NCI-H2029 treated with DMSO at 0.1 percent for 48 hours (cell line): ENCODE results near the gene KLHL25.
"Not testable (repeated sequence)": the region's sequence is repeated elsewhere in the genome, so short reads cannot be mapped to it uniquely, and the experiment has no call there.

Source experiments
- DNase-seq: peaks from one replicate; lab custom pipeline; 2025; lab: John Stamatoyannopoulos, UW

KLHL25 gene, protein sequence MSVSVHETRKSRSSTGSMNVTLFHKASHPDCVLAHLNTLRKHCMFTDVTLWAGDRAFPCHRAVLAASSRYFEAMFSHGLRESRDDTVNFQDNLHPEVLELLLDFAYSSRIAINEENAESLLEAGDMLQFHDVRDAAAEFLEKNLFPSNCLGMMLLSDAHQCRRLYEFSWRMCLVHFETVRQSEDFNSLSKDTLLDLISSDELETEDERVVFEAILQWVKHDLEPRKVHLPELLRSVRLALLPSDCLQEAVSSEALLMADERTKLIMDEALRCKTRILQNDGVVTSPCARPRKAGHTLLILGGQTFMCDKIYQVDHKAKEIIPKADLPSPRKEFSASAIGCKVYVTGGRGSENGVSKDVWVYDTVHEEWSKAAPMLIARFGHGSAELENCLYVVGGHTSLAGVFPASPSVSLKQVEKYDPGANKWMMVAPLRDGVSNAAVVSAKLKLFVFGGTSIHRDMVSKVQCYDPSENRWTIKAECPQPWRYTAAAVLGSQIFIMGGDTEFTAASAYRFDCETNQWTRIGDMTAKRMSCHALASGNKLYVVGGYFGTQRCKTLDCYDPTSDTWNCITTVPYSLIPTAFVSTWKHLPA

DNA sequence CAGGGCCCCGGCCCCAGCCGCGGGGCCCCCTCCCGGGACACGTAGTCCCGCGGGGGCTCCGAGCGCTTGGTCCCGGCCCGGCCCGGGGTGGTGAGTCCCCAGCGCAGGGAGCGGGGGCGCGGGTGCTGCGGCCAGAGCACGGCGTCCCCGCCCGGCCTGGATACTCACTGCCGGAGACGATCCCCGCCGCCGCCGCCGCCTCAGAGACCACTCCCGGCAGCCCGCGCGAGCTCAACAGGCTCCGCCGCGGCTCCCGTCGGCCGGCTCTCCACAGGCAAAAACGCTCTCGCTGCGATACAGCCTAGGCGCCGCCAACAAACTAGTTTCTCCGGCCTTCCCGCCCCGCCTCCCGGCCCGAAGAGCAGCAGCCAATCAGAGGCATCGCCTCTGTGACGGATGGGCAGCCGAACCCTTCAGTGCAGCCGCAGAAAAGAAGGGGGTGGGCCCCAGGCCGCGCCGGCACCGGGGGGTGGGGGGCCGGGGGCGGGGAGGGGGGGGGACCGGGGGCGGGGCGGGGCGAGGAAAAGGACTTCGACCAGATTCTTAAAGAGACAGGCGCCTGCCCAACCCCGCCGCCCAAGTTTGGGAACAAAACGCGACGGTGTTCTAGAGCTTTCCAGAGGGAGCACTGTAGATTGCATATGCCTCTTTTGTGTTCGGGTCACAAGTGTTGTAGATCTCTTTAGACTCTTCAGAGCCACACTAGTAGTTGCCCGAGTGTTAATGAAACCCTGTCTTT, at the start of gene KLHL25:
Gene KLHL25 (minus strand): TSS at position 328 of the 739 bp plus-strand sequence. CDS start 25,115 bp downstream, outside the sequence.
- DNase-seq = peak; percentile 67

DNA sequence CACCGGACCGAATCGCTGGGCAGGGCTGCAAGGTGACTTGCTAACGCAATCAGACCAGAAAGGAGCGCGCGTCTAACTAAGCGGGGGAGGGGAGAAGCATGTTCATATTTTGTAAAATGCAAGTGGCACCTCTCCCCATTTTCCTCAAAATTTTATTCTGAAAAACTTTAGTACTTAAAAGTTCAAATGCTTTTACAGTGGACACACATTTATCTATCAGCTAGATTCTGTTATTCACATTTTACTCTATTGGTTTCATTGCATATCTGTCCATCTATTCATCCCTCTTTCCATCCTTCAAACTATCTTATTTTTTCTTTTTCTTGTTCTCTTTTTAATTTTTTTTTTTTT, 46.1 kb upstream of the KLHL25 start:
- no peak for DNase-seq

- DNase-seq = peak; percentile 3
Measured at GRCh38 chr15:85840079-85840801, 45.5 kb upstream of the KLHL25 start.

GRCh38 chr15:85839643-85840042, 44.9 kb upstream of the KLHL25 start:
- DNase-seq = no peak

DNA sequence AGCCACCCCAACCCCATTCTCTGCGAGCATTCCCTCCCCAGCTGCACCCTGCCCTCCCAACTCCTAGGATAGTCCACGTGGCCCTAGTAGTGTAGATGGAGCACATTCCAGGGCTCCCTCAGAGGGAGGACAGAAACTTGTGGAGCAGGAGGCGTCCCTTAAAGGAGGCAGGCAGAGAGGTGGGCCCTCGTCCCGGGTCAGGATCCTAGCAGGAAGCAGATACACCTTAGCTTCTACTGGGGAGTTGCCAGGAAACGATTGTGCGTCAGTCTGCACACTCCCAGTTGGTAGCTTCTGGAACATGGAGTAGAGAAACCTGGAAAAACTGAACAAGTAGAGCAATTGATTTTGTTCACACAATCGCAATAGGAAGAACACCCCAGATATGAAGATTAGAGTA, 43.9 kb upstream of the KLHL25 start:
- no peak for DNase-seq

GRCh38 chr15:85837881-85838280, 43.2 kb upstream of the KLHL25 start:
- DNase-seq = no peak

- DNase-seq = no peak
Measured at GRCh38 chr15:85837011-85837433, 42.3 kb upstream of the KLHL25 start.

DNA sequence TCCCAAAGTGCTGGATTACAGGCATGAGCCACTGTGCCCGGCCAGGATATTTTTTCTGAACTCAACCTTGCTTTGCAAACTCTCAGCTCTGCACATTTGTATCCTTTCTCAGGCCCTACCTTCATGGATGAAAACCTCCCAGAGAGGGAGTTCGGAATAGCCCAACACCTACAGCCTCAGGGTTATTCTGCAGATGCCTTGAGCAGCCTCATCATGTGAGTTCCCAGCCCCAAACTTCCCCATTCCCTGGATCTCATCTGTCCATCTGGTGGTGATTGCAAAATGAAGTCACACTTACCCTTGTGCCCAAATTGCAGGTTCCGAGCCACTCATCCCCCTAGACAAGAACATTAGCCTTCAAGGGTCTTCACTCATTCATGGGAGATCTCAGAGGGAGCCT, 39.9 kb upstream of the KLHL25 start:
- no peak for DNase-seq

DNA sequence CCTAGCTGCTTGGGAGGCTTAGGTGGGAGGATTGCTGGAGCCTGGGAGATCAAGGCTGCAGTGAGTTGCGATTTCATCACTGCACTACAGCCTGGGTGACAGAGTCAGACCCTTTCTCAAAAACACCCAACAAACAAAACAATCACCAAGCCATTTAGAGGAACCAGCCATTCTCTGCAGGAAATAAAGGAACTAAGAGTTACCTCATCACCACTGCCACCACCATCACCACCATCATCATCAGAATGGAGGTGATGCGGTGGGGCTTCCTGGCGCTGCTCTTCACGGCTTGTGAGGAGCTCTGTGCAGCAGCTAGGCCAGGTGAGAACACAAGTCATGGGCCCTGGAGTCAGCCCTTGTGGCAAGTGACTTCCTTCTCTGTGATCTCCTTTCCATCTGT, 37.7 kb upstream of the KLHL25 start:
- DNase-seq = no peak

DNA sequence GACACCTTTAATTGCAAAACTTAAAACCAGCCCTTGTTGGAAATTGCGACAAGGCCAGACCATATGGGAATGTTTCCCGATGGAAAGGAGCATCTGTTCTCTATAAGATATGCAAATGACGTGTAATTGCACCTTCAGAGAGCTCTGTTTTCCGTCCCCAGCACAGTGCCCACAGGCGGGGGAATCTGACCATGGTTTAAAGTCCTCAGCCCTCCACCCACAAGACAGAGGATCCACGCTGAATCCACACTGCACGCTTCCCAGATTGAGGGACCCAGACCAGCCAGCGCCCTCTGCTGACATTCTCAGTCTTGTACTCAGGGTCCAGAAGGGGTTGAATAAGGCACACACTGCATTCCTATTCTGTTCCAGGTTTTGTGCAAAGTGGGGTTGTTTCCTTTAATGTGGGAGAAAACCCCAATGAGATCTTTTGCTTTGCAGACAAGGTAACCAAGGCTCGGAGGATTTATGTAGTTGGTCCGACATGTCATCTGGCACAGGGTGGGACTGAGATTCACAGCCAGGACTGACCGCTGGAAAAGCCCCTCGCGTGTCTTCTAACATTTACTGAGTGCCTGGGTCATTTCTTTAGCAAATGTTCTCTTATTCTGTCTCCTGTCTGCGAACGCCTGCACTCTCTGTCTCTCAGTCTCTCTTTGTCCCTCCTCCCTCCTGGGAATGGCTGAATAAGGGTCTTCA, 36.8 kb upstream of the KLHL25 start:
- DNase-seq = no peak

DNA sequence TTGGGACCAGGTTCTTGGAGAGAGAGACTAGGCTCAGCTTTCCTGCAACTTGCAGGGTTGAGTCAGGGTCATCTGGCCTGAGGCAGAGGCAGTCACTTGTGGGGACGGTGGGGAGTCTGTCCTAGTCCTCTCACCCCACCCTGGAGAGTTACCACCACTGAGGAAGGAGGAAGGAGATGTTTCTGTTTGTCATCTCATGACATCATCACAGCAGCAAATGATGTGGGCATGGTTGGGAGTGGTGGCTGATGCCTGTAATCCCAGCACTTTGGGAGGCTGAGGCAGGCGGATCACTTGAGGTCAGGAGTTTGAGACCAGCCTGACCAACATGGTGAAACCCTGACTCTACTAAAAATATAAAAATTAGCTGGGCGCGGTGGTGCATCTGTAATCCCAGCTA, 35.0 kb upstream of the KLHL25 start:
- DNase-seq = not testable (repeated sequence)

- DNase-seq = no peak
Measured at GRCh38 chr15:85828874-85829273, 34.1 kb upstream of the KLHL25 start.

DNA sequence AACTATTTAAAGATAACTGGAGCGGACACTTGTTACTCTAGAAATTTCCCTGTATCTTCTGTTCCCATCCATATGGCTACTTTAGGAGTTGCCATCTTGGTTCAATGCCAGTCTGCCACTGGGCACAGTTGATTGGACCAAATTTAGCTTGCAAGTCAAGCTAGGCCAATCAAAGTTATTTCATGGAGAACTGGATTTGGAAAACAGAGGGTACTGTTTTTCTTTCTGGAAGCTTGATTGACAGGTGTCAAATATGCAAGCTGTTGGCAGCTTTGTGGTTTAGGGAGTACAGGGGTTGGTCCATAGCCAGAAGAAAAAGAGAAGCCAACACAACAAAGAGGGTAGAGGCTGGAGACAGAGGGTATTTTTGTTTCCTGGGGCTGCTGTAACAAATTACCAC, 33.4 kb upstream of the KLHL25 start:
- no peak for DNase-seq

GRCh38 chr15:85826756-85827515, 32.2 kb upstream of the KLHL25 start:
- no peak for DNase-seq

GRCh38 chr15:85825719-85826118, 31.0 kb upstream of the KLHL25 start:
- no peak for DNase-seq

DNA sequence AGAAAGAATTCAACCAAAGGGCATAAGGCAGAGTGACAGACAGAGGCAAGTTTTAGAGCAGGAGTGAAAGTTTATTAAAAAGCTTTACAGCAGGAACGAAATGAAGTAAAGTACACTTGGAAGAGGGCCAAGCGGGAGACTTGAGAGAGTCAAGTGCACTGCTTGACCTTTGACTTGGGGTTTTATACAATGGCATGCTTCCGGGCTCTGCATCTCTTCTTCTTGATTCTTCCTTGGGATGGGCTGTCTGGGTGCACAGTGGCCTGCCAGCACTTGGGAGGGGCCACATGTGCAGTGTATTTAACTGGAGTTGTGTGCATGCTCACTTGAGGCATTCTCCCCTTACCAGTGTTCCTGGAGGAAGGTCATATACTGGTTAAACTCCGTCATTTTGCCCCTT, 30.4 kb upstream of the KLHL25 start:
- no peak for DNase-seq

- no peak for DNase-seq
Measured at GRCh38 chr15:85821545-85821944, 26.8 kb upstream of the KLHL25 start.

DNA sequence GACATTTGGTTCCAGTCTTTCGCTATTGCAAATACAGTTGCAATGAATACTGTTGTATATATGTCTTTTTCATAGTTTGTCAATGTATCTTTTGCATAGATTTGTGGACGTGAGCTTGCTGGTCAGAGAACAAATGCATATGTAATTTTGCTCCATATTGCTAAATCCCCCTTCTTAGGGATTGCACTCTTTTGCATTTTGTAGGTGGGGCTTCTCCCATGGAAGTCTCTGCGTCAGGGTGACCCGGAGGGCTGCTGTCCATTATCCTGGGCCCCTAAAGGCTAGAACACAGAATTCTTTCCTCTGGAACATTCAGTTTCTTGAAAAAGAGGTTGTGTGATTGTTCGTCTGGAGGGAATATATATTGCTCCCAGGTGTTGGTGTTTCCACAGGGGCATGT, 25.2 kb upstream of the KLHL25 start:
- DNase-seq = no peak

DNA sequence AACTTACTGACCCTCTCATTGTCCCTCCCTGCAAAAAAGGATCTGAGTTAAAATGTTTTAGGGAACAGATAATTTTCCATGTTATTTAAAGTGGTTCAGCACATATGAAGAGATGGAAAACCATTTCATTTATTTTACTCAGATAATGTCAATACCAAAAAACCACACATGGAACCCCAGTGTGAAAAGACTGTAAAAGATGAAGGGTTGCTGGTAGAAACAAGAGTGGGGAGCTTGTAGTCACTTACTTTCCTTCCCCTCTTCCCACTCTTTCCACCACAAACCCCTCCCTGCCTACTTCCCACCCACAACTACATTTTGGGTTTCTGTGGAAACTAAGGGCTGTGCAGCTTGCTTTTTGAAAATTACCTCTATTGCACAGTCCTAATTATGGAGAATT, 18.5 kb upstream of the KLHL25 start:
- no peak for DNase-seq

DNA sequence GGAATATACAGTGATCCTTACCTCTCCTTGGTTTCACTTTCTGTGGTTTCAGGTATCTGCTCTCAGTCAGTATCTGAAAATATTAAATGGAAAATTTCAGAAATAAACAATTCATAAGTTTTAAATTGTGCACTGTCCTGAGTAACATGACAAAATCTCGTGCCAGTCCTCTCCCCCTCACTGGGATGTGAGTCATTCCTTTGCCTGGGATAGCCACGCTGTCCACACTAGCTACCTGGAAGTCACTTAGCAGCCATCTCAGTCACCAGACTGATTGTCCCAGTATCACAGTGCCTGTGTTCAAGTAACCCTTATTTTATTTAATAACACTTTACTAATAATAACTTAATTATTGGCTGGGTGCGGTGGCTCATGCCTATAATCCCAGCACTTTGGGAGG, 15.3 kb upstream of the KLHL25 start:
- DNase-seq = no peak

GRCh38 chr15:85805420-85805819, 10.7 kb upstream of the KLHL25 start:
- DNase-seq = no peak
